C4-2B (cell line): ENCODE data around the gene MCF2L2.

Experiments used
- CTCF ChIP-seq: fragments of 450-650 bp; conservative IDR thresholded peaks from 2 replicates; pipeline ENCODE4 v1.5.1; 2017; ENCODE audit warnings: mild to moderate bottlenecking
- ZFX ChIP-seq: fragments of 450-650 bp; IDR thresholded peaks from 2 replicates; pipeline ENCODE4 v1.6.1; 2017

GRCh38 chr3:183295211-183295610, 133.2 kb downstream of the MCF2L2 start:
- no peak for TF ChIP-seq CTCF
- TF ChIP-seq ZFX, result no peak
